Body of pancreas (tissue), 4 donors: ENCODE results near the gene PEAR1. TPM values are rescaled to one million over a fixed set of nuclear protein-coding genes. Genes with fewer than 3 reads are reported as not detected.

Experiments used
- ATAC-seq: fragments of 150-250 bp; one replicate; pipeline ENCODE4 v1.9.1; 2016
- DNase-seq, 4 donors: peaks; one replicate each; pipeline ENCODE4 v3.0.0-alpha.2; 2019
- H3K27ac ChIP-seq, 4 donors: fragments of 200-600 bp; sonication (generic); 1 replicate in 3 of 4; 2 replicates in 1 of 4; pipeline versions ENCODE4 v1.5.1 to v1.6.1; 2016 to 2019; ENCODE audit warnings: mild to moderate bottlenecking in 1 of 4, mixed read lengths in 1 of 4, moderate library complexity in 1 of 4
- H3K27me3 ChIP-seq, 2 donors: fragments of 200-600 bp; sonication (generic); one replicate each; pipeline ENCODE4 v1.6.0; 2016; ENCODE audit warnings: mild to moderate bottlenecking in 1 of 2
- H3K36me3 ChIP-seq, 2 donors: fragments of 200-600 bp; sonication (generic); replicated peaks in 1 of 2; 2 replicates each; pipeline ENCODE4 v1.5.1; 2016; ENCODE audit warnings: low read depth in 2 of 2; ENCODE audit not compliant: insufficient read depth in 1 of 2
- H3K4me1 ChIP-seq: fragments of 200-600 bp; sonication (generic); one replicate; pipeline ENCODE4 v1.6.0; 2016
- H3K4me3 ChIP-seq, 2 donors: fragments of 200-600 bp; sonication (generic); 1 replicate in 1 of 2; 2 replicates in 1 of 2; pipeline ENCODE4 v1.5.1; 2016 to 2019
- H3K9me3 ChIP-seq, 3 donors: fragments of 200-600 bp; sonication (generic); 1 replicate in 2 of 3; 2 replicates in 1 of 3; pipeline ENCODE4 v1.5.1; 2016
- POLR2A ChIP-seq, 3 donors: fragments of 450-650 bp; IDR thresholded peaks; one replicate each; pipeline ENCODE4 v1.6.1; 2016; ENCODE audit warnings: antibody characterized with exemption in 3 of 3, mild to moderate bottlenecking in 2 of 3
- WGBS, 2 donors: methylation state at CpG; one replicate each; pipeline ENCODE4 v1.1.5; 2017; 5-methylcytosine and 5-hydroxymethylcytosine counted together
- intact Hi-C: fragments of 100-400 bp; cut with DNase I; formaldehyde crosslinking; loops from one replicate; pipeline ENCODE4 v1.15.1; 2023
- total RNA-seq, 2 donors: library from RNA; depleted of rRNA; stranded (reverse); fragments of >200 nt; gene quantifications; one replicate each; pipeline ENCODE4 v1.1.0, GENCODE V29; 2016
- TF ChIP-seq, protein P1 (sequence below), 7 experiments: fragments of 450-650 bp in 4 of 7; fragments of 200-600 bp in 3 of 7; sonication (generic) in 3 of 7; IDR thresholded peaks; one replicate each; pipeline ENCODE4 v1.5.1; 2016 to 2019; ENCODE audit warnings: antibody characterized with exemption in 7 of 7

The PEAR1 gene
- total RNA-seq, 2 donors from 2014 or later, result 5.2 to 7.6 TPM

DNA sequence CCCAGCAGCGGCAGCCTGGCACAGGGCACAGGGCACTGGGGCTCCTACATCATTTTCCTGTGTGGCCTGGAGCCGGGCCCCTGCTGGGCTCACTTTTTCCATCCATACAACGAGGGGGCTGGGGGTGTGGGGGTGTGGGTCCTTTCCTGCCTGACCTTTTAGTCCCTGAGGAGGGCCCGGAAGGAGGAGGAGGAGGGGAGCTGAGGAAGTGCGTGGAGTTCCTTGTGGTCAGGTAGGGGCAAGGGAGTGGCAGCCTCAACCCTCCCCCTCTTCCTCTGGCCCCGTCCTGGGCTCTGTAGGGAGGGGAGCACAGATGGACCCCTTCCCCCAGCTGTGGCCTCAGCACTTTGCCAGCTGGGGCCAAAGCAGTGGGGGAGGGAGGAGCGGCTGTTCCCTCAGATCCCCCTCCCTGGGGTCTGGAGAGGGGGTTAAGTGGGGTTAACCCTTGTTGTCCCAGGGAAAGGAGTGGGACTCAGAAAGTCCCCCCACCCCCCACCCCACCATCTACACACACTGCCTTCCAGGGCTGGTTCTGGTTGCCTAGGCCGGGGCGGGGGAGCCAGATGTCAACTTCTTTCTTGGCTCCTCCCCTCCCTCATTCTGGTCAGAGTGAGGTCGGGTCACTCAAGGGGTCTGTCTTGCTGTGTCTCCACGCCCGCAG lies 27.1 kb upstream of the PEAR1 start:
- no peak for ATAC-seq
- H3K36me3 ChIP-seq, result no peaks in the 10 kb centered on the region
- H3K9me3 ChIP-seq, result no peaks in the 10 kb centered on the region
- intact Hi-C loops, result no loop called here
- WGBS, 2 donors, result 43 to 56% methylated on average over 3 to 12 of the region's 12 CpGs
- DNase-seq, result no peak
- H3K4me1 ChIP-seq, result no peaks in the 10 kb centered on the region
- H3K27ac ChIP-seq, result no peak overlapping the region
- H3K27me3 ChIP-seq, result no peaks in the 10 kb centered on the region
- TF ChIP-seq POLR2A (IDR thresholded peaks at IDR 0.05), result no peak
- TF ChIP-seq, protein P1, sequence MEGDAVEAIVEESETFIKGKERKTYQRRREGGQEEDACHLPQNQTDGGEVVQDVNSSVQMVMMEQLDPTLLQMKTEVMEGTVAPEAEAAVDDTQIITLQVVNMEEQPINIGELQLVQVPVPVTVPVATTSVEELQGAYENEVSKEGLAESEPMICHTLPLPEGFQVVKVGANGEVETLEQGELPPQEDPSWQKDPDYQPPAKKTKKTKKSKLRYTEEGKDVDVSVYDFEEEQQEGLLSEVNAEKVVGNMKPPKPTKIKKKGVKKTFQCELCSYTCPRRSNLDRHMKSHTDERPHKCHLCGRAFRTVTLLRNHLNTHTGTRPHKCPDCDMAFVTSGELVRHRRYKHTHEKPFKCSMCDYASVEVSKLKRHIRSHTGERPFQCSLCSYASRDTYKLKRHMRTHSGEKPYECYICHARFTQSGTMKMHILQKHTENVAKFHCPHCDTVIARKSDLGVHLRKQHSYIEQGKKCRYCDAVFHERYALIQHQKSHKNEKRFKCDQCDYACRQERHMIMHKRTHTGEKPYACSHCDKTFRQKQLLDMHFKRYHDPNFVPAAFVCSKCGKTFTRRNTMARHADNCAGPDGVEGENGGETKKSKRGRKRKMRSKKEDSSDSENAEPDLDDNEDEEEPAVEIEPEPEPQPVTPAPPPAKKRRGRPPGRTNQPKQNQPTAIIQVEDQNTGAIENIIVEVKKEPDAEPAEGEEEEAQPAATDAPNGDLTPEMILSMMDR (IDR thresholded peaks at IDR 0.05), result no peak
- H3K4me3 ChIP-seq, result no peak overlapping the region

DNA sequence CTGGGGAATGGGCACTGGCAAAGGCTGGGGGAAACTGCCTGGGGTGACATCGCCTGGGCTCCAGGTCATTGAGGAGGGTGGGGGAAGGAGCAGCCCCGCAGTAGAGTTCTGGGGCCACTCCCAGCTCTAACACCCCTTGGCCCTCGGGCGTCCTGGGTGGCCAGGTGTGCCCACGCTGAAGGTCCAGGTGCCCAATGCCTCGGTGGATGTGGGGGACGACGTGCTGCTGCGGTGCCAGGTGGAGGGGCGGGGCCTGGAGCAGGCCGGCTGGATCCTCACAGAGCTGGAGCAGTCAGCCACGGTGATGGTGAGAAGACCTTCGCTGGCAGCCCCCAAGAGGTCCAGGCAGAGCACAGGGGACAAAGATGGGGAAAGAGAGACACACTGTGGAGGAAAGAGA lies 25.2 kb upstream of the PEAR1 start:
- WGBS, 2 donors, result 52 to 56% methylated on average over 5 to 12 of the region's 13 CpGs

DNA sequence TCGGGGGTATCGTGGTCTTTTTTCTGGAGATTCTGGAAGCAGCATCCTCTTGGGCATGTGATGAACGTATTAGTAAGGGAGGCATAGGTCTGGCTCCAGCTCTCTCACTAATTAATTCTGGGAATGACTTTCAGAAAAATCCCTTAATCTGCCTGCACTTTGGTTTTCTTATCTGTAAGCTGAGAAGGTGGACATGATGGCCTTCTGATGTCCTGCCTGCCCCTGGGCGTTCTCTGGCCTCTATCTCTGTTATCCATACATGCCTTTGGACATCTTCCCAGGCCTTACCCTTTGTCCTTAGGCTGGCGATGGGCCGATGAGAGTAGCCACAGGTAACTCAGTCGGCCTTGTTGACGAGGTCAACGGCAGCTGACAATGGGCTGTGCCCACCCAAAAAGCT lies 24.1 kb upstream of the PEAR1 start:
- Histone ChIP-seq H3K9me3 (no peaks in the 10 kb centered on the region), H3K4me1 (no peaks in the 10 kb centered on the region), H3K4me3 (no peak overlapping the region), H3K27me3 (no peaks in the 10 kb centered on the region), H3K36me3 (no peaks in the 10 kb centered on the region), H3K27ac (no peak overlapping the region)
- DNase-seq, result no peak
- WGBS, 2 donors, result 63 to 80% methylated on average over 5 to 9 of the region's 9 CpGs
- no peak for ATAC-seq
- intact Hi-C loops, result no loop called here
- TF ChIP-seq, protein P1 (IDR thresholded peaks at IDR 0.05), result no peak
- TF ChIP-seq POLR2A (IDR thresholded peaks at IDR 0.05), result no peak

More for the DNA sequence above, 25.2 kb upstream of the PEAR1 start:
- intact Hi-C loops, result no loop called here
- ATAC-seq (no peak), DNase-seq (no peak)
- TF ChIP-seq, protein P1 (IDR thresholded peaks at IDR 0.05), result no peak
- TF ChIP-seq POLR2A (IDR thresholded peaks at IDR 0.05), result no peak
- H3K27me3 ChIP-seq, result no peaks in the 10 kb centered on the region
- no peak overlapping the region for H3K4me3 ChIP-seq
- H3K4me1 ChIP-seq, result no peaks in the 10 kb centered on the region
- H3K27ac ChIP-seq, result no peak overlapping the region
- no peaks in the 10 kb centered on the region for H3K9me3 ChIP-seq
- no peaks in the 10 kb centered on the region for H3K36me3 ChIP-seq

DNA sequence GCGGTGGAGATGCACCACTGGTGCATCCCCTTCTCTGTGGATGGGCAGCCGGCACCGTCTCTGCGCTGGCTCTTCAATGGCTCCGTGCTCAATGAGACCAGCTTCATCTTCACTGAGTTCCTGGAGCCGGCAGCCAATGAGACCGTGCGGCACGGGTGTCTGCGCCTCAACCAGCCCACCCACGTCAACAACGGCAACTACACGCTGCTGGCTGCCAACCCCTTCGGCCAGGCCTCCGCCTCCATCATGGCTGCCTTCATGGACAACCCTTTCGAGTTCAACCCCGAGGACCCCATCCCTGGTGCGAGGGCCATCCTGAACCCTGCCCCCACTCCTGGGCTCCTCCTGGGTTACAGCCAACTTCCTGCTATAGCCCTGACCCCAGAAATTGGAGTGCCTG lies 19.9 kb upstream of the PEAR1 start:
- Histone ChIP-seq H3K9me3 (no peaks in the 10 kb centered on the region), H3K27ac (no peak overlapping the region), H3K4me3 (no peak overlapping the region), H3K4me1 (no peaks in the 10 kb centered on the region), H3K27me3 (no peaks in the 10 kb centered on the region), H3K36me3 (no peaks in the 10 kb centered on the region)
- no peak for ATAC-seq
- intact Hi-C loops, result no loop called here
- TF ChIP-seq, protein P1 (IDR thresholded peaks at IDR 0.05), result no peak
- no peak for TF ChIP-seq POLR2A (IDR thresholded peaks at IDR 0.05)
- DNase-seq, result no peak
- 87 to 88% methylated on average over 5 to 18 of the region's 18 CpGs for WGBS, 2 donors

DNA sequence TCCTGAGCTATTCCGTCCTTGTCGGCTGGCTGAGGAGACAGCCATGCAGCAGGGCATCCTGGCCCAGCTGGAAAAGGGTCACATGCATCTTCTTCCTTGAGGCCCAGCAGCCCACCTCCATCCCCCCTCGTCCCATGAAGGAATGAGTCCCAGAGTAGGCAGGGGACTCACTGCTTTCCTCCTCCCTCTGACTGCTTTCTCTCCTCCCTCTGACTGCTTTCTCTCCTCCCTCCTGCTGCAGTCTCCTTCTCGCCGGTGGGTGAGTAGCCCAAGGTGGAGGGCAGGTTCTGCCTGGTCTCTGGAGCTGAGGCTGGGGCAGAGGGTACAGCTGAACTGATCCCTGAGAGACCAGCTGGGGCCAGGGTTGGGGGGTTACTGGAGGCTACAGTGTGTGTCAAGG lies 19.4 kb upstream of the PEAR1 start:
- Histone ChIP-seq H3K27me3 (no peaks in the 10 kb centered on the region), H3K9me3 (no peaks in the 10 kb centered on the region), H3K27ac (no peak overlapping the region), H3K36me3 (no peaks in the 10 kb centered on the region), H3K4me1 (no peaks in the 10 kb centered on the region), H3K4me3 (no peak overlapping the region)
- intact Hi-C loops, result no loop called here
- DNase-seq (no peak), ATAC-seq (no peak)
- no peak for TF ChIP-seq POLR2A (IDR thresholded peaks at IDR 0.05)
- TF ChIP-seq, protein P1 (IDR thresholded peaks at IDR 0.05), result no peak
- 68 to 78% methylated on average over 5 of the region's 5 CpGs for WGBS, 2 donors
